H1 (cell line): ENCODE data around the gene CSTF3. TPM values are rescaled to one million over a fixed set of nuclear protein-coding genes. Genes with fewer than 3 reads are reported as not detected.

Experiments
- CHD7 ChIP-seq: fragments of 300-600 bp; sonication (generic); IDR thresholded peaks from 2 replicates; pipeline ENCODE4 v1.7.1; 2012; ENCODE audit warnings: low read length, moderate library complexity, mild to moderate bottlenecking, inconsistent platforms; ENCODE audit not compliant: insufficient replicate concordance
- HDAC6 ChIP-seq: IDR thresholded peaks from one replicate; pipeline ENCODE4 v1.7.1; 2012; ENCODE audit warnings: low read depth, mild to moderate bottlenecking, inconsistent platforms, low read length, moderate library complexity
- polyA plus RNA-seq, 7 experiments: library from polyadenylated mRNA; depleted of rRNA in 3 of 7; stranded (reverse) in 5 of 7; unstranded in 2 of 7; fragments of >200 nt in 5 of 7; fragments of 200-250 nt in 2 of 7; gene quantifications; 1 replicate in 5 of 7; 2 replicates in 1 of 7; 4 replicates in 1 of 7; pipeline versions ENCODE4 v1.2.1 to v1.2.3, GENCODE V29; 2011 to 2013; ENCODE audit warnings: missing spikeins in 2 of 7, mixed read lengths in 2 of 7
- total RNA-seq: library from RNA; stranded (reverse); fragmentation: NEBNext Ultra II Directional; extraction: Animal tissue kit (Norgen Biotek cat#: 25700); gene quantifications from 2 replicates; pipeline ENCODE4 v1.2.1, GENCODE V29; 2021

CSTF3 gene
- total and polyA plus RNA-seq, 2 of the 8 experiments (the other 6 are each of a cell fraction or from before 2014, with no cell fraction given) = 22.3 to 54.7 TPM

- no peak for TF ChIP-seq CHD7
- no peak for TF ChIP-seq HDAC6
Measured at GRCh38 chr11:33086017-33086416, 75.3 kb downstream of the CSTF3 start (continued).
